K562 (cell line): ENCODE measurements around the gene EGR4. TPM values are rescaled to one million over a fixed set of nuclear protein-coding genes. Genes with fewer than 3 reads are reported as not detected.

Source experiments
- ATAC-seq: fragments of 200-7000 bp; cut with Tn5 transposase; 3 replicates; pipeline ENCODE4 v1.9.1; 2020; ENCODE audit warnings: moderate library complexity
- BruUV-seq: library from RNA; stranded (reverse); fragments of 400-500 nt; replicated peaks from 2 replicates; lab custom pipeline; 2021; lab: Mats Ljungman, UMichigan
- CTCF ChIA-PET: fragments of 300-600 bp; formaldehyde crosslinking; extraction: SDS; loops from one replicate; lab custom pipeline; 2021; ENCODE audit warnings: low intra/inter-chr PET ratio; lab: Yijun Ruan, JAX
- POLR2A ChIA-PET: fragments of 300-600, 350-650 bp; sonication (Branson Sonifier 250); formaldehyde crosslinking; extraction: SDS; loops from one replicate; lab custom pipeline; 2021; ENCODE audit warnings: antibody characterized with exemption, inconsistent platforms; lab: Yijun Ruan, JAX
- DNase-seq, 4 experiments: peaks; one replicate each; pipeline versions ENCODE4 v3.0.0 to v3.0.0-alpha.2; 2011 to 2018; ENCODE audit warnings: low spot score in 3 of 4, mixed read lengths in 3 of 4; ENCODE audit errors: extremely low read depth in 1 of 4
- FAIRE-seq: peaks from 2 replicates; lab custom pipeline; 2011; peaks lifted over from hg19 to GRCh38; lab: Jason Lieb, UNC
- H2AFZ ChIP-seq: 2 replicates; pipeline ENCODE4 v1.6.0; 2011; ENCODE audit warnings: low read depth, low read length, control low read depth, inconsistent platforms
- H3K27ac ChIP-seq: fragments of 200-600 bp; 3 replicates; pipeline ENCODE4 v1.8.0; 2011; ENCODE audit warnings: low read depth, mild to moderate bottlenecking, control low read depth, inconsistent platforms, low read length, moderate library complexity, mixed read lengths; ENCODE audit errors: extremely low read depth
- H3K27me3 ChIP-seq, 2 experiments: fragments of 300-600 bp in 1 of 2; 2 replicates in 1 of 2; 3 replicates in 1 of 2; pipeline versions ENCODE4 v1.6.0 to v1.8.0; 2011; ENCODE audit warnings: inconsistent platforms in 2 of 2, low read length in 2 of 2, mild to moderate bottlenecking in 1 of 2, mixed read lengths in 1 of 2, moderate library complexity in 1 of 2; ENCODE audit not compliant: control insufficient read depth in 2 of 2, insufficient read depth in 2 of 2
- H3K36me3 ChIP-seq: fragments of 300-600 bp; 3 replicates; pipeline ENCODE4 v1.8.0; 2011; ENCODE audit warnings: mild to moderate bottlenecking, low read length, inconsistent platforms; ENCODE audit not compliant: control insufficient read depth, insufficient read depth
- H3K4me1 ChIP-seq, 2 experiments: fragments of 200-600 bp in 1 of 2; replicated peaks in 1 of 2; 2 replicates in 1 of 2; 3 replicates in 1 of 2; pipeline versions ENCODE4 v1.5.1 to v1.8.0; 2011; ENCODE audit warnings: inconsistent platforms in 2 of 2, low read length in 2 of 2, mild to moderate bottlenecking in 1 of 2, mixed read lengths in 1 of 2, moderate library complexity in 1 of 2; ENCODE audit not compliant: control insufficient read depth in 2 of 2, insufficient read depth in 2 of 2
- H3K4me2 ChIP-seq: 2 replicates; pipeline ENCODE4 v1.6.1; 2011; ENCODE audit warnings: low read length, control low read depth, inconsistent platforms, mixed read lengths; ENCODE audit not compliant: insufficient read depth
- H3K4me3 ChIP-seq: fragments of 200-600 bp; sonication (generic), shearing (Covaris generic); 2 replicates; pipeline ENCODE4 v1.5.1; 2016; ENCODE audit warnings: control low read depth, inconsistent platforms
- H3K79me2 ChIP-seq: fragments of 200-600 bp; 3 replicates; pipeline ENCODE4 v1.8.0; 2011; ENCODE audit warnings: low read length, inconsistent platforms; ENCODE audit not compliant: control insufficient read depth, insufficient read depth
- H3K9ac ChIP-seq, 2 experiments: 2 replicates each; pipeline versions ENCODE4 v1.6.0 to v1.6.1; 2011; ENCODE audit warnings: low read depth in 2 of 2, low read length in 2 of 2, control low read depth in 1 of 2, inconsistent platforms in 1 of 2, mild to moderate bottlenecking in 1 of 2, mixed read lengths in 1 of 2; ENCODE audit not compliant: insufficient read depth in 1 of 2
- H3K9me1 ChIP-seq: one replicate; pipeline ENCODE4 v1.6.0; 2011; ENCODE audit warnings: inconsistent platforms, mild to moderate bottlenecking, low read length, moderate library complexity; ENCODE audit not compliant: control insufficient read depth, insufficient read depth
- H3K9me3 ChIP-seq: replicated peaks from 2 replicates; pipeline ENCODE4 v1.5.1; 2011; ENCODE audit warnings: low read depth, low read length, inconsistent platforms; ENCODE audit not compliant: control insufficient read depth, insufficient read depth
- H4K20me1 ChIP-seq: replicated peaks from 2 replicates; pipeline ENCODE4 v1.6.1; 2011; ENCODE audit warnings: low read length, inconsistent platforms, mixed read lengths; ENCODE audit not compliant: control insufficient read depth, insufficient read depth
- DIDO1 ChIP-seq: fragments of 450-650 bp; IDR thresholded peaks from 2 replicates; pipeline ENCODE4 v1.6.1; 2016; ENCODE audit warnings: low read depth, missing biosample characterization, missing genetic modification characterization
- HNRNPL ChIP-seq: fragments of 200-400 bp; formaldehyde crosslinking; IDR thresholded peaks from 2 replicates; pipeline ENCODE4 v1.6.1; 2017; ENCODE audit warnings: low read depth, mild to moderate bottlenecking, low read length
- HOXB6 ChIP-seq: fragments of 250-450 bp; sonication (Bioruptor Pico); IDR thresholded peaks from 2 replicates; pipeline ENCODE4 v1.5.1; 2022; ENCODE audit warnings: mild to moderate bottlenecking, borderline replicate concordance
- REST ChIP-seq, 2 experiments: fragments of 450-650 bp; formaldehyde crosslinking in 1 of 2; IDR thresholded peaks; 2 replicates each; pipeline versions ENCODE4 v1.4.0 to v1.6.1; 2014 to 2020; ENCODE audit warnings: mild to moderate bottlenecking in 2 of 2, borderline replicate concordance in 1 of 2, low read depth in 1 of 2
- ZKSCAN8 ChIP-seq: fragments of 200-800 bp; sonication (Bioruptor generic); IDR thresholded peaks from 2 replicates; pipeline ENCODE4 v1.6.1; 2016; ENCODE audit warnings: missing genetic modification characterization, missing compliant biosample characterization
- ZSCAN32 ChIP-seq: fragments of 450-650 bp; formaldehyde crosslinking; IDR thresholded peaks from 2 replicates; pipeline ENCODE4 v1.4.0; 2020; ENCODE audit warnings: mild to moderate bottlenecking, moderate library complexity
- WGBS: fragments of 100-300 bp; shearing (Covaris generic); methylation state at CpG from one replicate; pipeline ENCODE4 v1.1.6; 2016; ENCODE audit warnings: low coverage, mixed read lengths; ENCODE audit not compliant: insufficient coverage; ENCODE audit errors: missing lambda C conversion rate; 5-methylcytosine and 5-hydroxymethylcytosine counted together
- in situ Hi-C: fragments of 300-500 bp; cut with MboI; formaldehyde crosslinking; loops from 4 replicates; pipeline ENCODE4 v1.15.0; 2018; ENCODE audit warnings: inconsistent platforms, mixed read lengths
- intact Hi-C: fragments of 100-400 bp; cut with micrococcal nuclease; formaldehyde crosslinking; loops from 2 replicates; pipeline ENCODE4 v1.14.2; 2022
- polyA plus RNA-seq, 8 experiments: library from polyadenylated mRNA; depleted of rRNA in 4 of 8; stranded (reverse) in 5 of 8; unstranded in 3 of 8; fragments of >200 nt; fragmentation: Nextera tagmentation in 2 of 8; fragmentation: Illumina TruSeq in 1 of 8; extraction: Ambion mirVana in 2 of 8; extraction: Trizol in 1 of 8; gene quantifications; 2 replicates each; pipeline versions ENCODE4 v1.2.1 to v1.2.3, GENCODE V29; 2011 to 2014; ENCODE audit warnings: inconsistent platforms in 1 of 8, missing spikeins in 1 of 8
- total RNA-seq, 7 experiments: library from RNA; depleted of rRNA in 6 of 7; stranded (reverse); fragments of >200 nt in 6 of 7; fragmentation: Illumina TruSeq in 2 of 7; extraction: Trizol in 2 of 7; gene quantifications; 2 replicates each; pipeline versions ENCODE4 v1.2.1 to v1.2.3, GENCODE V29; 2011 to 2021; ENCODE audit warnings: low replicate concordance in 1 of 7

Gene EGR4
- total and polyA plus RNA-seq, 9 of the 15 experiments (the other 6 are each of a cell fraction or from before 2014, with no cell fraction given) = not detected

DNA sequence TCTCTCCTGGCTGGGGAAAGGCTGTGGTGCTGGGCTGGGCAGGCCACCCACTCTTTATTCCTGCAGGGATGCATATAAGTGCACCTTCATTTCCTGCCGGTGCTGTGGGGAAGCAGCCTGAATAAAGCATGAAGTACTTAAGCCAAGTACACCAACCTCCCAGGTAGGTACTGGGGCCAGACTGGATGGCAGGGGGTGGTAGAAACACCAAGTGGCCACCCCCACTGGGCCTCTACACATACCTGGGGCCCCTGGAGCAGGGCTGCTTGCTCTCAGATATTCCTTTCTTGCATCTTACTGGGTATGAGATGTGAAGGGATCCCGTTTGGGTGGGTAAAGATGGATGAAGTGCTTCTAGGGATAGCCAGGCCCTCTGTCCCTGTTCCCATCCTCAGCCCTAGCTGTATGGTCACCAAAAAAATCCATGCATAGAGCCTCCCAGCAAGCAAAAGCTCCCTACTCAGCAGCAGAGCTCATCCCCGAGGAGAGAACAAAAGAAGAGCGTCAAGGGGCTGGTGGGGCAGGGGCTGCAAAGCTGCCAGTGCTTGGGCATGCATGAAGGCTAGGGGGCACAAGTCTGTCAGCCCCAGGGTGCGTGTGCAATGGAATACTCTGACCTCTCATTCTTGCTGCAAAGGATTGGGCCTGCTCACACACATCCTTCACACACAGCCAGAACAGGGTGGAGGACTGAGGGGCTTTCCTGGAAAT lies 37.3 kb downstream of the EGR4 start:
- Histone ChIP-seq H3K79me2 (no peaks in the 10 kb centered on the region), H3K36me3 (peaks cover 37% of the 10 kb centered on the region), H3K9me3 (no peaks in the 10 kb centered on the region), H3K27me3 (no peaks in the 10 kb centered on the region), H3K4me2 (no peak overlapping the region), H3K4me1 (peaks cover 2 to 22% of the 10 kb centered on the region in 2 experiments; a peak in 3 of 5 replicates), H4K20me1 (peaks cover 6% of the 10 kb centered on the region; the same call in 1 of the 2 replicates), H3K4me3 (no peak overlapping the region), H3K9ac (no peak overlapping the region), H2AFZ (no peak overlapping the region), H3K27ac (no peak overlapping the region), H3K9me1 (no peaks in the 10 kb centered on the region)
- CTCF ChIA-PET = no interaction called here
- TF ChIP-seq HOXB6 (CRISPR knock-in tag) = no peak
- TF ChIP-seq REST (IDR thresholded peaks at IDR 0.05; ENCODE audit: borderline replicate concordance) = no peak
- no peak for TF ChIP-seq REST (CRISPR knock-in tag; IDR thresholded peaks at IDR 0.05; ENCODE audit: low read depth)
- no peak for TF ChIP-seq HNRNPL
- no peak for TF ChIP-seq ZSCAN32 (CRISPR knock-in tag)
- no peak for TF ChIP-seq DIDO1 (tag)
- no peak for TF ChIP-seq ZKSCAN8 (CRISPR knock-in tag)
- POLR2A ChIA-PET = interaction anchor here (0.5 to 2.2 kb wide), 4 partner anchors 11 to 155 kb away, joined by 3 to 15 read pairs (median 6); partner anchors contain the start of gene CCT7
- DNase-seq (no peak), ATAC-seq (no peak), FAIRE-seq (no peak)
- in situ Hi-C loops = no loop called here
- intact Hi-C loops = loop anchor here (5.0 to 10.0 kb wide), 2 partner anchors 79 to 271 kb away; no protein-coding TSS in a partner anchor
- WGBS = 46% methylated on average over 5 of the region's 5 CpGs
- BruUV-seq = no TSS peak
